HG02973 (cell line): ENCODE data around the gene UBE2O.
"Not testable (repeated sequence)": the region's sequence is repeated elsewhere in the genome, so short reads cannot be mapped to it uniquely, and the experiment has no call there.

Experiments used
- ATAC-seq: cut with Tn5 transposase; IDR thresholded peaks from one replicate; pipeline ENCODE4 v1.9.1; 2021; ENCODE audit warnings: moderate library complexity; ENCODE audit not compliant: unreplicated experiment

Gene UBE2O

DNA sequence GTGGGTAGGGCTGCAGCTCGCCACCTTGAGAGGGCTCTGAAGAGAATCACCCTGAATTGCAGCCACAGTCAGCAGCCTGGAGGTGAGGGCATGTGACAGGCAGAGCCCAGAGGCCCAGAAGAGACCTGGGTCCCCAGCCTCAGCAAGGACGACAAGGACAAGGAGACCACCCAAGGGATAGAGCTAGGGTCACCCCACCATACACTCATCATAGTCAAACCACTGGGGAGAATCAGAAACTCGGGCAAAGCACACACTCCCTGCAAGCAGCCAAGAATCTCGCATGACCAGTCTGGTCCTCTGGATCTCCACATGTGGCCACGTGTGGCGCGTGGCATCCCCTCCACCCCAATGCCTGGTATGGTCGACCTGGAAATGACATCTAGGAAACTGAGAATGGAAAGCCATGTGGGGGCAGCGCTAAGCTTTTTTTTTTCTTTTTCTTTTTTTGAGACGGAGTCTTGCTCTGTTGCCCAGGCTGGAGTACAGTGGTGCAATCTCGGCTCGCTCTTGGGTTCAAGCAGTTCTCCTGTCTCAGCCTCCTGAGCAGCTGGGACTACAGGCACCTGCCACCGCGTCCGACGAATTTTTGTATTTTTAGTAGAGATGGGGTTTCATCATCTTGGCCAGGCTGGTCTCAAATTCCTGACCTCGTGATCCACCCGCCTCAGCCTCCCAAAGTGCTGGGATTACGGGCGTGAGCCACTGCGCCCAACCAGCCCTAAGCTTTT lies 73.1 kb downstream of the UBE2O start:
- ATAC-seq: no peak

DNA sequence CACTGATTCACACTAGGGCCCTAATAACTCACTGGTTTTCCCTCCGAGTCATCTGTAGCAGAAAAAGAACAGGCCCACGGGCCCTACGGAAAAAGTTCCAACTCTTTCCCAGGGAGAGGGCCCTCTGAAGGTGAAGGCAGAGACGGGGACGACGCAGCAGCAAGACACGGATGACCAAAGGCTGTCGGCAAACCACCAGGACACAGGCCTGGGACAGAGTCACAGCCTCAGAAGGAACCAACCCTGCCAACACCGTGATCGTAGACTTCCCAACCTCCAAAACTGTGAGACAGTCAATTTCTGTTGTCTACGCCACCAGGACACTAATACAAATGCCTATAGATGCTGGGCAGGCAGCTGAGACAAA lies 73.7 kb downstream of the UBE2O start:
- no peak for ATAC-seq

DNA sequence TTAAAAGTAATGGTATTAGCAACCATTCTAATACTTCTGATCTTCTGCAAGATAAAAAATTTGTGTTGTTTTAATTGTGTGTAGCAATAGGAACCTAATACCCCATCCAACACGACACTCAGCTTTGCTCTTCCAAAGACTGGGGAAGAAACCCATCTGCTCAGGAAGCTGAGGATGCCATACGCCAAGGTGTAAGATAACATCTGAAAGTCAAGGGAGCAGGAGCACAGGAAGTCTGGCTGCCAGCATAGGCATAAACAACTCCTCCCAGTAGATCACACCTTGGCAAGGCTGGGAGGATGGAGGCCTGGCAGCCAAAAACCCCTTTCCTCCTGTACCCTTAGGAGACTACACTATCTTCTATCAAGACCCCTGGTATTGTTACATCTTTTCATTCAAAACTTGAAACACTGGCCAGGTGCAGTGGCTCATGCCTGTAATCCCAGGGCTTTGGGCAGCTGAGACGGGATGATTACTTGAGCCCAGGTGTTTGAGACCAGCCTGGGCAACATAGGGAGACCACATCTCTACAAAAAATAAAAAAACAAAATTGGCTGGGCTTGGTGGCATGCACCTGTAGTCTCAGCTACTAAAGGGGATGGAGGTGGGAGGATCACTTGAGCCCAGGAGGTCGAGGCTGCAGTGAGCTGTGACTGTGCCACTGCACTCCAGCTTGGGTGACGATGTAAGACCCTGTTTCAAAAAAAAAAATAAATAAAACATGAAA lies 74.2 kb downstream of the UBE2O start:
- no peak for ATAC-seq

DNA sequence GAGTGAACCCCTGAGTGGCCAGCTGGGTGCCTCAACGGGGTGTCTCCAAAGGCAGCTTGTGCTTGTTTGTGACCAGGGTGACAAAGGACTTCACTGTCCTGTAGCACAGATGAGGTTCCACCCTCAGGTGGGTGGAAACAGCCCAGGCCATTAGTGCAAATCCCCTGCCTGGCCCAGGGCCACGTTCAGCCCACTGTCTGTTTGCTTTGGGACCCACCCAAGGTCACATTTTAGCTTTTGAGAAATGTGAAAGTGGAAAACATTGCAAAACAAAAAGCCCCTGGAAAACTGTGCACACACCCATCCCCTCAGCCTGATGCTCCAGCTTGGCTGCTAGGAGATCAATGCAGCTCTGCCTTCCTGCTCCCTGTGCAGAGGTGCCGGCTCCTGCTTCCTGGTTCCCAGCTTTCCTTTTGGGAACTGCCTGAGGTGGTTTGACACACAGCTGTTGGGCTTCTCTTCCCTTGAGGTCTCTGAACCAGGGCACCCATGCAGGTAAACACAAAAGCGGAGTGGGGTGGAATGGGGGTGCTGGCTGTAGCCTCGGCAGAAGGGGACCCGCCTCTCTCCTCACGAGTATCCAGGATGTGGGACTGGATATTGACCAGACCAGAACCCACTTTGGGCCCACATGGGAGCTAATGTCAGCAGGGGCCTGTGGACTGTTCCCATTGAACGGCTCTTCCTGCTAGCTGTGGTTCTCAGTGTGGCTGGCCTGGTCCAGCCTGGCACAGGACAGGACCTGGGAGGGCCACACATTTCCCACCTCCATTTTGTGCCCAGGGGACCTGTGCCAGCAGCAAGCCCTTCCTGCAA lies 76.4 kb downstream of the UBE2O start:
- no peak for ATAC-seq

DNA sequence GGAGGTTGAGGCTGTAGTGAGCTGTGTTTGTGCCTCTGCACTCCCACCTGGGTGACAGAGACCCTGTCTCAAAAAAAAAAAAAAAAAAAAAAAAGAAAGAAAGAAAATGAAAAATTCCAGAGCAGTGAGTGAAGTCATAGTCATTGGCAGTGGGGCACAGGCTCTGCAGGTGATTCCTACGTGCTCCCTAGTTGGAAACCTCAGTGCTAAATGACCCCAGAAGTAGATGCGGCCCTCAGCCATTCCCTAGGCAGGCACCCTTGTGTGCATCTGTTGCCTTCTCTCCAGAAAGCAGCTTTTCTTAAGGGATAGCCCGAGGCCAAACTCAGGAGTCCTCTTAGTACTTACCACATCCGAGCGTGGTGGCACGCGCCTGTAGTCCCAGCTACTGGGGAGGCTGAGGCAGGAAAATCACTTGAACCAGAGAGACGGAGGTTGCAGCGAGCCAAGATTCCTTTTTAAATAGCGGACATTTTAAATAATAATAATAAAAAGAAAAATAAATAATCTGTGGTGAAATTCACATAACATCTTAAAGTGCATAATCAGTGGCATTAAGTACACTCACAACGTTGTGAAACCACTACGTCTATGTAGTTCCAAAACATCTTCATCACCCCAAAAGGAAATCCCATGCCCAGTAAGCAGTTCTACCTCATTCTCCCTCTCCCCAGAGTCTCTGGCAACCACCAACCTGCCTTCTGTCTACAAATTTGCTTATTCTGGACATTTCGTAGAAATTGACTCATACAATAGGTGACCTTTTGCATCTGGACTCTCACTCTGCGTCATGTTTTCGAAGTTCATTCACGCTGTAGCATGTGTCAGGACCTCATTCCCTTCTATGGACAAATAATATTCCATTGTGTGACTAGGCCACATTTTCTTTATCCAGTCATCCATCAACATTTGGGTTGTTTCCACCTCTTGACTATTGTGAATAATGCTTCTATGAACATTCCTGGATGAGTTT lies 81.0 kb downstream of the UBE2O start:
- no peak for ATAC-seq

DNA sequence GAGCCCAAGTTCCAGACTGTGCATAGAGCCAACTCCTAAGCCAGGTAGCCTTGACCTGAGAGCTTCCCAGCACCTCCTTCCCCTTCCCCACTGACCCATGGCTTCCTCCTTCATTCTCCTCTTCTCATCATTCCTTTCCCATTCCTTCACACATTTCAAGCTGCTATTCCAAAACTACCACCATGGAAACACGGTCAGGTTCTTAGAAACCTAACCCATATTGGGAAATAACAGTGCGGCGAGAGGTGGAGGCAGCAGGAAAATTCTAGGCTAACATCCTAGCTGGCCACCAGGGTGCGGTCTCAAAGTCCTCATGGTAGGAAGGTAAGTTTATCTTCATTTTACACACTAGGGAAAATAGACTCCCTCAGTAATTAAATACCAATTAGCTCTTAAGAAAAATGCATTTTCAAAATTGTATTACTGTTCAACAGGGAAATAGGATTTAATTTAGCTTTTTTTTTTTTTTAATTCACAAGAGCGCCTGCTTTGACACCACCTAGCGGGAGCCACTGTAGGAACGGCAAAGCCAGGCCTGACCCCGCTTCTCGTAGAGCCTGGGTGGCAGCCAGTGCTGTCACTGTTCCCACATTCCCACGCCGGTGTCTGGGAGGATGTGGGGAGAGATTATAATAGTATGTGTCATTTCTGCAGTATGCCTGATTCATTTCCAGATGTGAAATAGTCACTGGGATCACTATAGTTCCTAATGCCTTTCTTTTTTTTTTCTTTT lies 82.5 kb downstream of the UBE2O start:
- ATAC-seq: no peak

DNA sequence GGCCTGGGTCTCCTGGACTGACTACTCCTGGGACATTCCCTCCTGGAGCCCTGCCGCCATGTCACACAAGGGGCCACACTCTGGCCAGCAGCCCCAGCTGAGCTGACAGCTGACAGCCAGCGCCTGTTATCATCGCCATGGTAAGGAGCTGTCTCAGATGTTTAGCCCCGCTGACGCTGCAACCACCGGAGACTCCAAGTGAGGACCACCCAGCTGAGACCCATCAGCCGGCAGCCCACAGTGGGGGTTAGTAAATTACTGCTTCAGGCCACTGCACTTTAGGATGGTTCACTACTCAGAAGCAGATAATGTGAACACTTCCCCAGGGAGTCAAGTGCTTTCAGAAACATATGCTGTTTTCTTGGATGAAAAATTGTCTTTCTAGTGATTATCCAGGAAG lies 83.1 kb downstream of the UBE2O start:
- no peak for ATAC-seq

DNA sequence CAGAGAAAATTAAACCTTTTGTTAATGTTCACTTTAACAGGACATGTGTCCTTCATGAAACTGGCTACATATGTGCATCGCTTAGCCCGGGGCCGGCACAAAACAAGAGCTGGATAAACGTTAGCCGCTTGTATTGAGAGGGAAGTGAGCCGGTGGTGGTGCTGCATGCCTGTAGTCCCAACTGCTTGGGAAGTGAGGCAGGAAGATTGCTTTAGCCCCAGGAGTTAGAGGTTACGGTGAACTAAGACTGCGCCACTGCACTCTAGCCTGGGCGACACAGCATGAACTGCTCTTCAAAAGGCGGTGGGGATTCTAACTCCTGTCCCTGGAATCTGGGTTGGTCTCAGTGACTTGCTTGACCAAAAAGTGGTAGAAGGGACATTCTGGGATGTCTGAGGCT lies 83.6 kb downstream of the UBE2O start:
- no peak for ATAC-seq

DNA sequence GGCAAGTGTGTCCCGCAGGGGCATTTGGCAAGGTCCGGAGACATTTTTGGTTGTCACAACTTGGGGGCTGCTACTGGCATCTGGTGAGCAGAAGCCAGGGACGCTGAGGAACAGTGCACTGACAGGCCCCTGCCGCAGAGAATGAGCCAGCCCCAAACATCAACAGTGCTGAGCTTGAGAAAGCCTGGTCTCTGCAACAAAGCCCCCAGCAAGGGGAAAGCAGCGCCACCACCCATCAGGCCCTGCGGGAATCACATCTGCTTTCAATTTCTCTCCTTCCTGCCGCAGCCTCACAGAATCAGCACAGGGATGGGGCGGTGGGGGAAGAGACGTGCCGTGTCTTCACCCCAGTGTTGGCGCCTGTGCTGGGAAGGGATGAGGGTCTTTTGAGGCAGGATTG lies 84.4 kb downstream of the UBE2O start:
- ATAC-seq: no peak

DNA sequence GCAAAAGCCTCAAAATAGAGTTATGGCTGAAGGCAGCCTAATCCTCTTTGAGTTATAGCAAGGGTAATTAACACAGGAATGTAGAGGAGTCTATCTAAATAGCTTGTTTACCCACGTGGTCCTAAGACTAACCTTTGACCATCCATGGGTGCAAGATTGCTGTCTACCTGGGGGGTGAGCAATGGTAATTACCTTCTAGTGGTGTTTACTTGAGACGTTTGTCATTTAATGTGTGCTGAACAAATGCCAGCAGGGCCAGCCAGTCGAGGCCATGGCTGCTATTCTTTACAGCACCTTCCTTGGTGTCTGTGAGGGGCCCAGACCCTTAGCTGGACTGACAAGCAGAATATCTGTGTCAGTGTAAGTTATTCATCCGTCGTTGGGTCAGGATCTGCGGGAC lies 85.3 kb downstream of the UBE2O start:
- ATAC-seq: no peak

DNA sequence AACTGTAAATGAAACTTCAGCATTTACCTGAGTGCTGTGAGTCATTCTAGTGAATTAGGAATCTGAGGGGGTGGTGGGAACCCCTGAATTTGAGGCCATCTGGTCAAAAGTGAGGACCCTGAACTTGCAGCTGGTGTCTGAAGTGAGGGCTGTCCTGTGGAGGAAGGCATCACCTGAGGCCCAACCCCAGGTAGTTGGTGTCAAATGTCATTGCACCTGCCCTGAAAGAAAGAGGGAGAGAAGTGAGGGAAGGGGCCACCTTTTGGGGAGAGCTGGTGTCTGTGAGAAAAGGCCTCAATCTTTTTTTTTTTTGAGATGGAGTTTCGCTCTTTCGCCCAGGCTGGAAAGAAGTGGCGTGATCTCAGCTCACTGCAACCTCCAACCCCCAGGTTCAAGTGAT lies 86.7 kb downstream of the UBE2O start:
- no peak for ATAC-seq

DNA sequence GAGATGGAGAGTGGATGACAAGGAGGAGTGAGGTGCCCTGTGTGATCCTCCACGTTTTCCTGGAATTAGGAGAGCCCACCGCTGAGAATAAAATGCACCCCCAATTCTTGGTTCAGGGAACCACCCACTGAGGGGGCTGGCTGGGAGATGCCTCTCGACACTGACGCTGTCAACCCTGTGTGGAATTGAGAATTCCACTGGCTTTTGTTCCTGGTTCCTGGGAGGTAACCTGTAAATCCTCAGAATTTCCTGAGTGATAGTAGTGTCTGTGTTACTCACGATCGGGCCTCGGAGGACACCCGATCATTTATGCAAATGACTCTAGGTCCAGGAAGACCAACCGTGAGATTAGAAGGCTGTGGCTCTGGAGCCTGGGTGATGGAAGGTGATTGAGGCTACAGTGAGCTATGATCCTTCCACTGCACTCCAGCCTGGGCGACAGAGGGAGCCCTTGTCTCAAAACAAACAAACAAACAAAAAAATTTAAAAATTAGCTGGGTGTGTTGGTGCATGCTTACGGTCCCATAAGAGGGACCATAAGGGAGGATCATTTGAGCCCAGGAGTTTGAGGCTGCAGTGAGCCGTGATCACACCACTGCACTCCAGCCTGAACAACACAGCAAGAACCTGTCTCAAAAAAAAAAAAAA lies 87.6 kb downstream of the UBE2O start:
- no peak for ATAC-seq

DNA sequence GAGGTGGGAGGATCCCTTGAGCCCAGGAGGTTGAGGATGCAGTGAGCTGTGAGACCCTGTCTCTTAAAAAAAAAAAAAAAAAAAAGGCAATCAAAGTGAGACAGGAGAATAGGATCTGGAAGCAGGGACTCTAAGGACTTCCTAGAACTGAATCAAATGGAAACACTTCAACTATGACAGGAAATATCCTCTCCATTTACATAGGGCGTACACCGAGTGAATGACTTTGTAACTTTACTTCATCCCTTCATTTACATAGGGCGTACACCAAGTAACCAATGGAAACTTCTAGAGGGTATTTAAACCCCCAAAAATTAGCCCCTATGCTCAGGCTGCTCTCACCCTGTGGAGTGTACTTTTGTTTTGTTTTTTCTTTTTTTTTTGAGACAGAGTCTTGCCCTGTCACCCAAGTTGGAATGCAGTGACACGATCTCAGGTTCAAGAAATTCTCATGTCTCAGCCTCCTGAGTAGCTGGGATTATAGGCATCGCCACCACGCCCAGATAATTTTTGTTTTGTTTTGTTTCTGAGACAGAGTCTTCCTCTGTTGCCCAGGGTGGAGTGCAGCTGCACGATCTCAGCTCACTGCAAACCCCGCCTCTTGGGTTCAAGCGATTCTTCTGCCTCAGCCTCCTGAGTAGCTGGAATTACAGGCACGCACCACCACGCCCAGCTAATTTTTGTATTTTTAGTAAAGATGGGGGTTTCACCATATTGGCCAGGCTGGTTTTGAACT lies 89.7 kb downstream of the UBE2O start:
- ATAC-seq: no peak

DNA sequence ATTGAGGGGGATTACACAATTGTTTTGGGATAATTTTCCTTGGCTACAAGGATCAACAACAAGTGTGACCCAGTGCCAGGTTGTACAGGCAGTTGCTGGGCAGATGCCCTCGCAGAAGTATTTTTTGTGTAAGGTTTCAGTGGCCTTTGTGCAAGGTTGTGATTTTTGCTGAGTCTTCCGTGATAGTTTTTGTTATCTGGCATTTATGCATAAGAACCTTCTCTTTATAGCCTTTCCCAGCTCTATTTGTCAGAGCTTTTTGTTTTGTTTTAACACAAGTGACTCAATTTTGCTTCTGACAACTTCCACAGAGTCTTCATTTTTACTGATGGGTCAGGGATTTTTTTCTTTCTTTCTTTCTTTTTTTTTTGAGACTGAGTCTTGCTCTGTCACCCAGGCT lies 92.5 kb downstream of the UBE2O start:
- ATAC-seq: no peak

DNA sequence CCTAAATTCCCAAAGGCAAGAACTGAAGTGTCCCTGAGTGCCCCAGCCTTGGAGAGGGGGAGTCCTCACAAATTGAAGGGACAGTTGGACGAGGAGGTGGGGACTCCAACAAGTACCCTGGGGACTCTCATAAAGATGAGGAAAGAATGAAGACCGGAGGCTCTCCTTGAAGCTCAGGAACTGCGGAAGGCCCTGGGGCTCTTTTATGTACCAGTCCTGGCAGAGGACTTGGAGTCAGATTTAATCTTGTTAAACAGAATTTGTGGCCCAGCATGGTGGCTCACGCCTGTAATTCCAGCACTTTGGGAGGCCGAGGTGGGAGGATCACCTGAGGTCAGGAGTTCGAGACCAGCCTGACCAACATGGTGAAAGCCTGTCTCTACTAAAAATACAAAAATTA lies 93.2 kb downstream of the UBE2O start:
- ATAC-seq: not testable (repeated sequence)

DNA sequence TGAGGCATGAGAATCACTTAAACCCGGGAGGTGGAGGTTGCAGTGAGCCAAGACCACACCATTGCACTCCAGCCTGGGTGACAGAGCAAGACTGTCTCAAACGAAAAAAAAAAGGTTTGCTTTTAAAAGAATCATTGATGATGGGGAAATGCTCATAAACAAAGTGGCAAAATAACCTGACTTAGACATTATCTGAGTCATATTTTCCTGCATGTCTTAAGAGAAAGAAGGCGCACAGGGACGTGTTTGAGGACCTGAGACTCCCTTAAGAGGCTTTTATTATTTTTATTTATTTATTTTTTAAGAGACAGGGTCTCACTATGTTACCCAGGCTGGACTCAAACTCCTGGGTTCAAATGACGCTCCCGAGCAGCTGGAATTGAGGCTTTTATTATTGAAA lies 93.6 kb downstream of the UBE2O start:
- ATAC-seq: no peak

DNA sequence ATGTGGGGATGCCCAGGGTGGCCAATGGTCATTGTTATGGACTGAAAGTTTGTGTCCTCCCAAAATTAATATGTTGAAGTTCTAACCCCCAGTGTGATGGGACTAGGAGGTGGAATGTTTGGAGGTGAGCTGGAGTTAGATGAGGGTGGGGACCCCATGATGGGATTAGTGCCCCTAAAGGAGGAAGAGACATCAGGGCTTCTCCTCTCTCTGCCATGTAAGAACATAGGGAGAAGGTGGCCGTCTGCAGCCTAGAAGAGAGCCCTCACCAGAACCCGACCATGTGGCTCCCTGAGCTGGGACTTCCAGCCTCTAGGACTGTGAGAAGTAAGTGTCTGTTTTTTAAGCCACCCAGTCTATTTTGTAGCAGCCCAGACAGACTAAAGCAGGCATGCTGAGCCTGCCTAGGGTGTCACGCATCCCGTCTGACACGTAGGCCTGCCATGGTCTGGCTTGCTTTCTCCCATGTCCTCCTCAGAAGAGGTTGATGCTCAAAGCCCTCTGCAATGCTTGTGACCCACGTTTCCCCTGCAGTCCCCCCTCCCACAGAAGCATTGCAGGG lies 95.3 kb downstream of the UBE2O start:
- no peak for ATAC-seq

DNA sequence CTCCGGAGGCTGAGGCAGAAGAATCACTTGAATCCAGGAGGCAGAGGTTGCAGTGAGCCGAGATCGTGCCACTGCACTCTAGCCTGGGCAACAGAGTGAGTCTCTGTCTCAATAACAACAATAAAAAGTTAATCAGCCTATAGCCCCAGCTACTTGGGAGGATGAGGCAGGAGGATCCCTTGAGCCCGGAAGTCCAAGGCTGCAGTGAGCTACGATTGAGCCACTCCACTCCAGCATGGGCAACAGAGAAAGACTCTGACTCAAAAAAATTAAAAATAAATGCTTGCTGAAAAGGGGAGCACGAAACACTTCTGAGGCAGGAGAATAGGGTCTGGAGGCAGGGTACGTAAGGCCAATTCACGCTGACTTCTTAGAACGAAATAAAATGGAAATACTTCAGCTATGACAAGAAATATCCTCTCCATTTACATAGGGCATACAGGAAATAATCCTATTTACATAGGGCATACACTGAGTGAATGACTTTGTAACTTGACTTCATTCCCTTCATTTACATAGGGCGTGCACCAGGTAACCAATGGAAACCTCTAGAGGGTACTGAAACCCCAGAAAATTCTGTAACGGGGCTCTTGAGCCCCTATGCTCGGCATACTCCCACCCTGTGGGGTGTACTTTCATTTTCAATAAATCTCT lies 96.0 kb downstream of the UBE2O start:
- ATAC-seq: no peak
